ENCODE measurements around the gene RHOB.

DNA sequence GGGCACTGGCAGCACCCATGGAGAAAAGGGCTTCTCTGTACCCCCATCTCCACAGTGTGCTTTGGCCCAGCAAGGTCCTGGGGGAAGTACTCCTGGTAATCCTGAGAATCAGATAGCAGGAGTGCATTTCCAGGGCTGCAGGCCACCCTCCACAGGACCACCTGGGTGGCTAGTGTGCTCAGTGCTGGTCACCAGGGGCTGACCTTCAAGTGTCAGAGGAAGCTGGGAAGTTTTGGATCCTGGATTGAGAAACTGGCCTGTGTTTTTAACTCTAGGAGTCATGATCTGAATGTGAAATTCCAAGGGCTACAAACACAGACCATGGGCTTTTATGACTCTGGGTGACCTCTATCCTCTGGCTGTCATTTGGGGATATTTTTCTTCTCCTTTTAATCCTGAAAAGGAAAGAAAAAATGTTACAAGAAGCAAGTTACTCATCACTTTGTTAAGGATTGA lies 9.3 kb downstream of the RHOB start:
- no peak for TF ChIP-seq ZNF44 (CRISPR knock-in tag; IDR thresholded peaks at IDR 0.05)
- no peak for TF ChIP-seq SOX5 (CRISPR knock-in tag; IDR thresholded peaks at IDR 0.05; ENCODE audit: borderline replicate concordance)
- no peak for TF ChIP-seq GABPA (IDR thresholded peaks at IDR 0.05; ENCODE audit: low read depth, low read length)
- TF ChIP-seq GABPA (CRISPR knock-in tag; IDR thresholded peaks at IDR 0.05; ENCODE audit: low read depth), result no peak
- TF ChIP-seq, protein P1, sequence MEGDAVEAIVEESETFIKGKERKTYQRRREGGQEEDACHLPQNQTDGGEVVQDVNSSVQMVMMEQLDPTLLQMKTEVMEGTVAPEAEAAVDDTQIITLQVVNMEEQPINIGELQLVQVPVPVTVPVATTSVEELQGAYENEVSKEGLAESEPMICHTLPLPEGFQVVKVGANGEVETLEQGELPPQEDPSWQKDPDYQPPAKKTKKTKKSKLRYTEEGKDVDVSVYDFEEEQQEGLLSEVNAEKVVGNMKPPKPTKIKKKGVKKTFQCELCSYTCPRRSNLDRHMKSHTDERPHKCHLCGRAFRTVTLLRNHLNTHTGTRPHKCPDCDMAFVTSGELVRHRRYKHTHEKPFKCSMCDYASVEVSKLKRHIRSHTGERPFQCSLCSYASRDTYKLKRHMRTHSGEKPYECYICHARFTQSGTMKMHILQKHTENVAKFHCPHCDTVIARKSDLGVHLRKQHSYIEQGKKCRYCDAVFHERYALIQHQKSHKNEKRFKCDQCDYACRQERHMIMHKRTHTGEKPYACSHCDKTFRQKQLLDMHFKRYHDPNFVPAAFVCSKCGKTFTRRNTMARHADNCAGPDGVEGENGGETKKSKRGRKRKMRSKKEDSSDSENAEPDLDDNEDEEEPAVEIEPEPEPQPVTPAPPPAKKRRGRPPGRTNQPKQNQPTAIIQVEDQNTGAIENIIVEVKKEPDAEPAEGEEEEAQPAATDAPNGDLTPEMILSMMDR (CRISPR knock-in tag; IDR thresholded peaks at IDR 0.05), result no peak
- no peak for TF ChIP-seq ZNF878 (CRISPR knock-in tag; IDR thresholded peaks at IDR 0.05)
